ENCODE results near the gene APEH. TPM values are rescaled to one million over a fixed set of nuclear protein-coding genes. Genes with fewer than 3 reads are reported as not detected.

APEH gene
- total RNA-seq, 1 donor from 2014 or later = 80.8 TPM

DNA sequence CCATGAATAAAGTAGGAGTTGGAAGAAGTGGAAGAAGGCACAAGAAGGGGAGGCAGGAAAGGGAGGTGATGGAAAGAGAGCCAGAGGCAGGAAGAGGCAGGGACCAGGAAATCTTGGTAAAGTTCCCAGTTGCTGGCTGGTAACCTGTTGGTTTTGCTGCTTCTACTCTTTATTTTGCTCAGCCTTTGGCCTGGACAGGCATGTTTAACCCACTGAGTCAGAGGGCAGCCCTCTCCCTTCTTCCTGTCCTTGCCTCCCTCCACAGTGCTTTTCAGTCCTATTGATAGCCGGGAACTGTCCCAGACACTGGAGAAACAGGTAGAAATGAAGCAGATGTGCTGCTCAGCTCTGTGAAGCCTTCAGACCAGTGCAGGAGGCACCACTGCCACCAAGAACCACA lies 43.4 kb upstream of the APEH start:
- no peak overlapping the region for H3K4me3 Mint-ChIP-seq (ENCODE audit: unreplicated experiment)
- Histone ChIP-seq H3K9me3 (ENCODE audit: insufficient read depth, low read depth, low read length) (no peaks in the 10 kb centered on the region), H3K4me3 (ENCODE audit: insufficient read depth, low read depth, low read length) (no peak overlapping the region), H3K36me3 (ENCODE audit: insufficient read depth, low read length) (no peaks in the 10 kb centered on the region), H3K79me2 (ENCODE audit: insufficient read depth, low read length) (no peaks in the 10 kb centered on the region), H3K27me3 (ENCODE audit: insufficient read depth, low read length) (no peaks in the 10 kb centered on the region), H3K9ac (ENCODE audit: low read length) (no peak overlapping the region), H3K27ac (ENCODE audit: low read depth, low read length) (no peak overlapping the region), H4K20me1 (ENCODE audit: insufficient read depth, low read length) (no peaks in the 10 kb centered on the region), H3K4me2 (ENCODE audit: low read length) (no peak overlapping the region), H2AFZ (ENCODE audit: low read depth, low read length) (no peak overlapping the region), H3K4me1 (ENCODE audit: insufficient read depth, low read length) (peaks cover 11% of the 10 kb centered on the region)
- FAIRE-seq = no peak
- no peak for DNase-seq (ENCODE audit: low read depth)
- H3K27ac Mint-ChIP-seq (ENCODE audit: unreplicated experiment) = no peak overlapping the region
- H3K36me3 Mint-ChIP-seq (ENCODE audit: low read depth, unreplicated experiment) = peaks cover 4% of the 10 kb centered on the region
- TF ChIP-seq EZH2 (IDR thresholded peaks at IDR 0.05; ENCODE audit: insufficient read depth, low read length) = no peak
- TF ChIP-seq, protein P1, sequence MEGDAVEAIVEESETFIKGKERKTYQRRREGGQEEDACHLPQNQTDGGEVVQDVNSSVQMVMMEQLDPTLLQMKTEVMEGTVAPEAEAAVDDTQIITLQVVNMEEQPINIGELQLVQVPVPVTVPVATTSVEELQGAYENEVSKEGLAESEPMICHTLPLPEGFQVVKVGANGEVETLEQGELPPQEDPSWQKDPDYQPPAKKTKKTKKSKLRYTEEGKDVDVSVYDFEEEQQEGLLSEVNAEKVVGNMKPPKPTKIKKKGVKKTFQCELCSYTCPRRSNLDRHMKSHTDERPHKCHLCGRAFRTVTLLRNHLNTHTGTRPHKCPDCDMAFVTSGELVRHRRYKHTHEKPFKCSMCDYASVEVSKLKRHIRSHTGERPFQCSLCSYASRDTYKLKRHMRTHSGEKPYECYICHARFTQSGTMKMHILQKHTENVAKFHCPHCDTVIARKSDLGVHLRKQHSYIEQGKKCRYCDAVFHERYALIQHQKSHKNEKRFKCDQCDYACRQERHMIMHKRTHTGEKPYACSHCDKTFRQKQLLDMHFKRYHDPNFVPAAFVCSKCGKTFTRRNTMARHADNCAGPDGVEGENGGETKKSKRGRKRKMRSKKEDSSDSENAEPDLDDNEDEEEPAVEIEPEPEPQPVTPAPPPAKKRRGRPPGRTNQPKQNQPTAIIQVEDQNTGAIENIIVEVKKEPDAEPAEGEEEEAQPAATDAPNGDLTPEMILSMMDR (IDR thresholded peaks at IDR 0.05; ENCODE audit: insufficient read depth, low read depth, low read length) = no peak
- peaks cover 9% of the 10 kb centered on the region for H3K9me3 Mint-ChIP-seq (ENCODE audit: unreplicated experiment)
- peaks cover 13% of the 10 kb centered on the region for H3K4me1 Mint-ChIP-seq (ENCODE audit: low read depth, unreplicated experiment)
- H3K27me3 Mint-ChIP-seq (ENCODE audit: low read depth, unreplicated experiment) = no peaks in the 10 kb centered on the region

DNA sequence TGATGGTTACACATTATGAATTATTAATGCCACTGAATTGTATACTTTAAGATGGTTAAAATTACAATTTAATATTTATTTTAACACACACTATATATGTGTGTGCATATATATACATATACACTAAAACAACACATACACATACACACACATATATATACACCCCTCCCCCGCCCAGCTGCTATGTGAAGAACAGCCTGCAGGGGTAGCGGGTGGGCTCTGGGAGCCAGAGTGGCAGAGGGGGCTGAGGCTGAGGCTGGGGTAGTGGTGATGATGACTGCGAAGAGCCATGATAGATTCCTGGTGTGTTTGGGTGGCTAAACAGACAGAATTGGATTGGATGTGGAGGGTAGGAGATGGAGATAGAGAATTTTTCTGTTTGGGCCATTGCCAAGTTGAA lies 39.4 kb upstream of the APEH start:
- DNase-seq (ENCODE audit: low read depth) = no peak
- Mint-ChIP-seq H3K4me1 (ENCODE audit: low read depth, unreplicated experiment) (peaks cover 19% of the 10 kb centered on the region), H3K4me3 (ENCODE audit: unreplicated experiment) (no peak overlapping the region), H3K27ac (ENCODE audit: unreplicated experiment) (peak overlapping the region; percentile 28), H3K9me3 (ENCODE audit: unreplicated experiment) (peaks cover 9% of the 10 kb centered on the region), H3K27me3 (ENCODE audit: low read depth, unreplicated experiment) (no peaks in the 10 kb centered on the region), H3K36me3 (ENCODE audit: low read depth, unreplicated experiment) (no peaks in the 10 kb centered on the region)
- Histone ChIP-seq H3K9ac (ENCODE audit: low read length) (no peak overlapping the region), H3K4me3 (ENCODE audit: insufficient read depth, low read depth, low read length) (no peak overlapping the region), H2AFZ (ENCODE audit: low read depth, low read length) (no peak overlapping the region), H3K9me3 (ENCODE audit: insufficient read depth, low read depth, low read length) (no peaks in the 10 kb centered on the region), H3K27me3 (ENCODE audit: insufficient read depth, low read length) (no peaks in the 10 kb centered on the region), H3K36me3 (ENCODE audit: insufficient read depth, low read length) (no peaks in the 10 kb centered on the region), H3K4me2 (ENCODE audit: low read length) (no peak overlapping the region), H4K20me1 (ENCODE audit: insufficient read depth, low read length) (no peaks in the 10 kb centered on the region), H3K27ac (ENCODE audit: low read depth, low read length) (no peak overlapping the region), H3K79me2 (ENCODE audit: insufficient read depth, low read length) (no peaks in the 10 kb centered on the region), H3K4me1 (ENCODE audit: insufficient read depth, low read length) (peaks cover 7% of the 10 kb centered on the region)
- no peak for TF ChIP-seq EZH2 (IDR thresholded peaks at IDR 0.05; ENCODE audit: insufficient read depth, low read length)
- TF ChIP-seq, protein P1 (IDR thresholded peaks at IDR 0.05; ENCODE audit: insufficient read depth, low read depth, low read length) = no peak
- no peak for FAIRE-seq

DNA sequence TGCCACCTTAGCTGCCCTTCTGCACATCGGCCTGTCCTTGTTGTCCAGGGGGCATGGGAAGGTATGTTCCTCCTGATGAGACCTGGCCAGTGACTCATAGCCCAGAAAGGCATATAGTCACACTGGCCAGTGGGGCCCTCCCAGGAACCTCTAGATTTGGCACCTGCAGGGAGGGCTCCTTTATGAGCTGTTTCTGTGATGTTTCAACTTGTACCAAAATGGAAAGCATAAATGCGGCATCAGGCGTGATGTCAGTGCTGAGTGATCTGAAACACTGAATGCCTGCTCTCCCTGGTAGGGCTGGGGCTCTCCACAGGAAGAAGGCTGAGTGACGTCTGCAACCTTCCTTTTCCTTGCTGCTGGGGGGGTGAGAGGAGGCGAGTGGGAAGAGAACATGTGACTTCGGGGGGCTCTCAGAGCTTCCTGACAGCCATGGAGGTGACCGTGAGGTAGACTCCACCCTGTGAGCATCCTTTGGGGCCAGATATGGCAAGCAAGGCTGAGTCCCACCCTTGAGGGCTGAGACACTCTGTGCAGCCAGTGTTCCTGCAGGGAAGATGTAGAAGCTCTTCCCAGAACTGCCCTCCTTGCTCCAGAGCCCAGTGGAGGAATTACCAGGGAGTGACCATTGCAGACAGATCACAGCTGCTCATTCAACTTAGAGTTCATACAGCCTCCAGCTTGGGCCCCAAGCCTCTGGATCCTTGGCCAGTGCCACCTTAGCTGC lies 37.1 kb upstream of the APEH start:
- no peak for FAIRE-seq
- peaks cover 1% of the 10 kb centered on the region for H3K9me3 Mint-ChIP-seq (ENCODE audit: unreplicated experiment)
- Histone ChIP-seq H3K9me3 (ENCODE audit: insufficient read depth, low read depth, low read length) (no peaks in the 10 kb centered on the region), H3K4me3 (ENCODE audit: insufficient read depth, low read depth, low read length) (no peak overlapping the region), H2AFZ (ENCODE audit: low read depth, low read length) (no peak overlapping the region), H3K27ac (ENCODE audit: low read depth, low read length) (no peak overlapping the region), H4K20me1 (ENCODE audit: insufficient read depth, low read length) (no peaks in the 10 kb centered on the region), H3K79me2 (ENCODE audit: insufficient read depth, low read length) (no peaks in the 10 kb centered on the region), H3K4me1 (ENCODE audit: insufficient read depth, low read length) (peaks cover 7% of the 10 kb centered on the region), H3K4me2 (ENCODE audit: low read length) (no peak overlapping the region), H3K36me3 (ENCODE audit: insufficient read depth, low read length) (no peaks in the 10 kb centered on the region), H3K27me3 (ENCODE audit: insufficient read depth, low read length) (no peaks in the 10 kb centered on the region), H3K9ac (ENCODE audit: low read length) (no peak overlapping the region)
- no peaks in the 10 kb centered on the region for H3K36me3 Mint-ChIP-seq (ENCODE audit: low read depth, unreplicated experiment)
- peaks cover 15% of the 10 kb centered on the region for H3K4me1 Mint-ChIP-seq (ENCODE audit: low read depth, unreplicated experiment)
- no peaks in the 10 kb centered on the region for H3K27me3 Mint-ChIP-seq (ENCODE audit: low read depth, unreplicated experiment)
- no peak for TF ChIP-seq EZH2 (IDR thresholded peaks at IDR 0.05; ENCODE audit: insufficient read depth, low read length)
- TF ChIP-seq, protein P1 (IDR thresholded peaks at IDR 0.05; ENCODE audit: insufficient read depth, low read depth, low read length) = no peak
- H3K4me3 Mint-ChIP-seq (ENCODE audit: unreplicated experiment) = no peak overlapping the region
- H3K27ac Mint-ChIP-seq (ENCODE audit: unreplicated experiment) = no peak overlapping the region
- DNase-seq (ENCODE audit: low read depth) = no peak

Data from astrocyte (in vitro differentiated cells and primary cell).